ENCODE results near the gene CFAP210. TPM values are rescaled to one million over a fixed set of nuclear protein-coding genes. Genes with fewer than 3 reads are reported as not detected.

Gene CFAP210
- polyA plus RNA-seq: not detected

DNA sequence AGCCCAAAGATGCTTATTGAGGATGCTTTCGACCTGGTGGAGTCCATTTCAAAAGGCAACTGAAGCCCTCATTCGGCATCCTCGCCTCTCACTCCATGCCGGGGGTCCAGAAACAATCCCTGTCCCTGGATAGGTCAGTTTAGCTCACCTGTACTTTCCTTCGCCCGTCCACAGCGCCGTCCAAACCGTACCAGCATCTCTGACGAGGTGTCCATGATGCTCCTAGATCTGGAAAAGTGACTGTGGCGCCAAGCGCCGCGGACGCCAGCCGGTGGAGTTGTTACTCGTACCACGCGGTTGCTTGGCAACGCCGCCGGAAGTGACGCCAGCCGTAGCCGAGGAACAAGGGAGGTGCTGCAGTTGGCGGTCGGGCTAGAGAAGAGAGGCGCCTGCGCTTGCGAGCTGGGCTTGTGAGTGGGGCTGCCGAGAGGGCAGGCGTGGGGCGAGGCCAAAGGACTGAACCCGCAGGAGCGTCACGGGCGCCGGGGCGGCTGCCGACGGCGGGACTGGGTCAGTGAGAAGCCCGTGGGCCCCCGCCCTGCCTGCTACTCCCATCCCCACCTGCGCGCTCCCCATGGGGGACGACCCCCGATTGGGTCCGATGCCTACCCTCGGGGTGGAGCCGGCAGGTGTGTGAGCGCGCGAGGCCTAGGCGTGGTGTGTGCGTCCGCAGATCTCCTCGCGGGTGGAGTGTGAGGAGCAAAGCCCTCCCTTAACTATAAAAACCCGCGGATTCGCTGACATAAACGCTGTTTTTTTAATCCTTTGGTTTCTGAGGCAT lies at the start of gene CFAP210, which contains the start of gene PHOSPHO2:
CFAP210 (minus strand) TSS at position 293 of the 781 bp plus-strand sequence; CDS start at position 215, 78 bp downstream.
PHOSPHO2 (plus strand) TSS at position 357 of the 781 bp plus-strand sequence. CDS start 6,503 bp downstream, outside the sequence.
- Mint-ChIP-seq H3K36me3 (peaks cover 3 to 7% (median 5%) of the 10 kb centered on the region in 3 donors), H3K4me3 (peak within 1 kb of the TSS; percentile 87 to 95 (median 91)), H3K4me1 (peaks cover 17 to 18% of the 10 kb centered on the region in 2 donors), H3K27ac (peak within 1 kb of the TSS; percentile 96 to 99 (median 98)), H3K27me3 (ENCODE audit: low read depth in 3 of 3) (peaks cover 18 to 31% (median 21%) of the 10 kb centered on the region in 3 donors), H3K9me3 (peaks cover 2 to 13% (median 11%) of the 10 kb centered on the region in 6 donors)
- peak; percentile 99 for DNase-seq

DNA sequence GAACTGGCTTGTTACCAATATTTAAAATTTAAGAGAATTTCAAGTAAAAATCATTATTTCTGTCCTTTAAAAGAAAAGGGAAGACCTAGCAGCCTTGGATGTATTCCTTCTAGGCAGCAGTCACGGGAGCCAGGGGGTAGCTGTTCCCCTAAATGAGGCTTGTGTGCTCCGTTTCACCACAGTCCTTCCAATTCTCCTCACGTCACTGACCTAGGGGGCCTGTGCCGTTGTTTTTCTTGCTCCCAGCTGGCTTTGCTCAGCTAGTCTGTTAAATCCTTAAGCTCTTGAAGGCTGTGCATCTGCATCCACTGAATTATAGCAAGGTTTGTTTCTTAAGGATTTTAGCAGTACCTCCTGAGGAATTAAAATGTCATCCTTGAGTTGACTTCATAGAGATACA lies 49.3 kb upstream of the CFAP210 start:
- DNase-seq: no peak
- Mint-ChIP-seq H3K4me3 (no peak overlapping the region), H3K27me3 (ENCODE audit: low read depth in 3 of 3) (peaks cover 0 to 2% (median 1%) of the 10 kb centered on the region in 3 donors), H3K9me3 (no peaks in the 10 kb centered on the region), H3K4me1 (no peaks in the 10 kb centered on the region), H3K36me3 (peaks cover 0 to 9% (median 0%) of the 10 kb centered on the region in 3 donors), H3K27ac (no peak overlapping the region)

DNA sequence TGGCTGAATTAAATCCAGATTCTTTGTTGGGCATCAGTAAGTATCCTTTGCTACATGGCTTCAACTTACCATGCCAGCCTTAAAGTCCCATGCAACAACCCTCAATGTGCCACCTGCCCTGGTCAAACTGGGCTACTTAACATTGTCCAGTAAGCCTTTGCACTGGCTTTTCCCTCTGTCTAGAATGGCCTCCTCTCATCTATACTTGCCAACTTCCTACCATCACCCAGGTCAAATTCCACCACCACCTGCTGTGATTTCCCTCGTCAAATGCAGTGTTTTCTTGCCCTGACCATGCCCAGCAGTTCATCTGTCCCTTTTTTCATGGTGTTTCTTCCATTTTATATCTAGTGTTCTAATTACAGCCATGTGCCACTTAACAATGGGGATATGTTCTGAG lies 45.1 kb upstream of the CFAP210 start:
- Mint-ChIP-seq H3K4me3 (no peak overlapping the region), H3K4me1 (peaks cover 4 to 11% of the 10 kb centered on the region in 2 donors), H3K27me3 (ENCODE audit: low read depth in 3 of 3) (peaks cover 2 to 5% (median 4%) of the 10 kb centered on the region in 3 donors), H3K9me3 (no peaks in the 10 kb centered on the region), H3K27ac (peak overlapping the region in 1 of 6 donors; percentile 4), H3K36me3 (peaks cover 0 to 9% (median 0%) of the 10 kb centered on the region in 3 donors)
- DNase-seq: no peak

- DNase-seq: no peak
- Mint-ChIP-seq H3K4me3 (no peak overlapping the region), H3K27me3 (ENCODE audit: low read depth in 3 of 3) (peaks cover 2 to 5% (median 3%) of the 10 kb centered on the region in 3 donors), H3K9me3 (no peaks in the 10 kb centered on the region), H3K36me3 (peaks cover 0 to 5% (median 0%) of the 10 kb centered on the region in 3 donors), H3K27ac (peak overlapping the region in 1 of 6 donors; percentile 19), H3K4me1 (peaks cover 4 to 12% of the 10 kb centered on the region in 2 donors)
Measured at GRCh38 chr2:169738566-169739229, 44.5 kb upstream of the CFAP210 start.

DNA sequence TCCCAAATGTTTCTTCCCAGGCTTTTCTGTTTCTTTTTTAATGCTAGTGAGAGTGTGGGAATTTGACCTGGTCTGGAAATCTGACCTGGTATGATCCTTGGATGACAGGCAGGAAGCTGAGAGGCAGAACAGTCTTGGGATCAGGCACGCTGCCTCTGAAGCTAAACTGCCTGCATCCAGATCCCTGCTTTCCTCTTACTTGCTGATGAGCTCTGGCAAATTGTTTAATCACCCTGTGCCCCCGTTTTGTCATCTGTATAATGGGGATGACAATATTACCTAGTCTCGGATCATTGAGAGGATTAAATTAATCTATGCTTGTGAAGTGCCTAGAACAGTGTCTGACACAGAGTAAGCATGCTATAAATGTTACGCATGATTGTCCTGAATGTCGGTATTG lies 42.7 kb upstream of the CFAP210 start:
- H3K4me3 Mint-ChIP-seq: no peak overlapping the region
- no peak overlapping the region for H3K27ac Mint-ChIP-seq
- no peak for DNase-seq
- peaks cover 0 to 5% (median 0%) of the 10 kb centered on the region in 3 donors for H3K36me3 Mint-ChIP-seq
- peaks cover 14 to 24% of the 10 kb centered on the region in 2 donors for H3K4me1 Mint-ChIP-seq
- no peaks in the 10 kb centered on the region for H3K9me3 Mint-ChIP-seq
- peaks cover 9 to 13% (median 10%) of the 10 kb centered on the region in 3 donors for H3K27me3 Mint-ChIP-seq (ENCODE audit: low read depth in 3 of 3)

DNA sequence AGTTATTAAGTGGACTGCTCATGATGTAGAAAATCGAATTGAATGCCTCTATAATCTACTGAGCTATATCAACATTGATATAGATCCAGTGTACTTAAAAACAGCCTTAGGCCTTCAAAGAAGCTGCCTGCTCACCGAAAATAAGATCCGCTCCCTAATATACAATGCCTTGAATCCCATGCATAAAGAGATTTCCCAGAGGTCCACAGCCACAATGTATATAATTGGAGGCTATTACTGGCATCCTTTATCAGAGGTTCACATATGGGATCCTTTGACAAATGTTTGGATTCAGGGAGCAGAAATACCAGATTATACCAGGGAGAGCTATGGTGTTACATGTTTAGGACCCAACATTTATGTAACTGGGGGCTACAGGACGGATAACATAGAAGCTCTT lies 41.4 kb upstream of the CFAP210 start:
- H3K36me3 Mint-ChIP-seq: peaks cover 0 to 5% (median 0%) of the 10 kb centered on the region in 3 donors
- peaks cover 14 to 24% of the 10 kb centered on the region in 2 donors for H3K4me1 Mint-ChIP-seq
- H3K4me3 Mint-ChIP-seq: peak overlapping the region; percentile 12 to 64 (median 33)
- no peak for DNase-seq
- H3K9me3 Mint-ChIP-seq: no peaks in the 10 kb centered on the region
- H3K27me3 Mint-ChIP-seq (ENCODE audit: low read depth in 3 of 3): peaks cover 9 to 14% (median 10%) of the 10 kb centered on the region in 3 donors
- H3K27ac Mint-ChIP-seq: no peak overlapping the region

- DNase-seq: peak in 2 of 3 donors; percentile 4 to 17
- H3K36me3 Mint-ChIP-seq: peaks cover 0 to 2% (median 0%) of the 10 kb centered on the region in 3 donors
- no peaks in the 10 kb centered on the region for H3K9me3 Mint-ChIP-seq
- H3K4me3 Mint-ChIP-seq: peak overlapping the region; percentile 77 to 86 (median 80)
- H3K27ac Mint-ChIP-seq: peak overlapping the region in 1 of 6 donors; percentile 46
- peaks cover 14 to 24% of the 10 kb centered on the region in 2 donors for H3K4me1 Mint-ChIP-seq
- H3K27me3 Mint-ChIP-seq (ENCODE audit: low read depth in 3 of 3): peaks cover 7 to 14% (median 9%) of the 10 kb centered on the region in 3 donors
Measured at GRCh38 chr2:169734169-169734847, 40.1 kb upstream of the CFAP210 start.

- no peaks in the 10 kb centered on the region for H3K36me3 Mint-ChIP-seq
- peak overlapping the region; percentile 87 to 89 (median 88) for H3K4me3 Mint-ChIP-seq
- peaks cover 9 to 14% (median 9%) of the 10 kb centered on the region in 3 donors for H3K27me3 Mint-ChIP-seq (ENCODE audit: low read depth in 3 of 3)
- H3K9me3 Mint-ChIP-seq: no peaks in the 10 kb centered on the region
- H3K27ac Mint-ChIP-seq: peak overlapping the region in 2 of 6 donors; percentile 27 to 83
- H3K4me1 Mint-ChIP-seq: peaks cover 14 to 24% of the 10 kb centered on the region in 2 donors
- DNase-seq: peak; percentile 24 to 27 (median 27)
Measured at GRCh38 chr2:169732583-169733358, 38.6 kb upstream of the CFAP210 start.

- Mint-ChIP-seq H3K36me3 (no peaks in the 10 kb centered on the region), H3K4me3 (peak overlapping the region; percentile 14 to 46 (median 22)), H3K27me3 (ENCODE audit: low read depth in 3 of 3) (peaks cover 9 to 11% (median 9%) of the 10 kb centered on the region in 3 donors), H3K9me3 (no peaks in the 10 kb centered on the region), H3K4me1 (peaks cover 14 to 24% of the 10 kb centered on the region in 2 donors), H3K27ac (peak overlapping the region in 1 of 6 donors; percentile 1)
- no peak for DNase-seq
Measured at GRCh38 chr2:169732075-169732474, 37.9 kb upstream of the CFAP210 start.

GRCh38 chr2:169729274-169729605 lies 35.0 kb upstream of the CFAP210 start:
- Mint-ChIP-seq H3K4me3 (no peak overlapping the region), H3K27ac (no peak overlapping the region), H3K36me3 (no peaks in the 10 kb centered on the region), H3K9me3 (no peaks in the 10 kb centered on the region), H3K27me3 (ENCODE audit: low read depth in 3 of 3) (peaks cover 6 to 9% (median 9%) of the 10 kb centered on the region in 3 donors), H3K4me1 (peaks cover 10 to 12% of the 10 kb centered on the region in 2 donors)
- no peak for DNase-seq

DNA sequence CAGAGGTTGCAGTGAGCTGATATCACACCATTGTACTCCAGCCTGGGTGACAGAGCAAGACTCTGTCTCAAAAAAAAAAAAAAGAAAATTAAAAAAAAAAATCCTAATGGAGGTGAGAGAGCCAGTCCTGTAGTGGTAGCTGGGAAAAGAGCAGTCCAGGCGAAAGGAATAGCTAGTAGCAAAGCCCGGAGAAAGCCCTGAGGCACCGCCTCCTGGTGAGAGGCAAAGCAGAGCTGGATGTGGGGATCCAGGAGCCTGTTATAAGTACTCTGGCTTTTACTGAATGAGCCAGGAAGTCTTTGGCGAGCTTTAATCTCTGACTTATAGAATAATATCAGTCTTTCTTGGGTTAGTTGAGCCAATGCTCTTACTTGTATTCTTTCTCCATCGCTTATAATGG lies 32.9 kb upstream of the CFAP210 start:
- Mint-ChIP-seq H3K4me1 (no peaks in the 10 kb centered on the region), H3K27ac (no peak overlapping the region), H3K9me3 (no peaks in the 10 kb centered on the region), H3K4me3 (no peak overlapping the region), H3K27me3 (ENCODE audit: low read depth in 3 of 3) (peaks cover 0 to 2% (median 2%) of the 10 kb centered on the region in 3 donors), H3K36me3 (no peaks in the 10 kb centered on the region)
- DNase-seq: no peak

DNA sequence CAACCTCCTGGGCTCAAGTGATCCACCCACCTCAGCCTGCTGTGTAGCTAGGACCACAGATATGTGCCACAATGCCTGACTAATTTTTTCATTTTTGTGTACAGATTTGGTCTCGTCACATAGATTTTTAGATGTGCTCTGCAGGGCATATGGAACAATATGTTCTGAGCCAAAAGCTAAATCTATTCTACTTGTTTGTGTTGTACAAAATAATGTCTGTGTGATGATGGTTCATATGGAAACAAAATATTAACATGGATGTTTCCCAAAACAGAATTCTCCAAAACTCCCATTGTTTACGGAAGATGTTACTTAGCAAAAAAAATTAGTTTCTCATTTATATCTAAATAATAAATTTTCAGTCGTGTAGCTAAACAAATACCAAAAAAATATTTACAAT lies 26.8 kb upstream of the CFAP210 start:
- Mint-ChIP-seq H3K4me1 (no peaks in the 10 kb centered on the region), H3K27me3 (ENCODE audit: low read depth in 3 of 3) (peaks cover 0 to 1% (median 0%) of the 10 kb centered on the region in 3 donors), H3K9me3 (no peaks in the 10 kb centered on the region), H3K4me3 (no peak overlapping the region), H3K27ac (no peak overlapping the region), H3K36me3 (no peaks in the 10 kb centered on the region)
- DNase-seq: no peak
